Activated T-helper 1 cell treated with anti-CD3 and anti-CD28 coated beads, Interleukin-12 subunit alpha, Interleukin-12 subunit beta, Interleukin-2, Interleukin-4 antibody, amounts not matched to agents 30 ng/mL and 10 ng/mL and 1 ng/mL, durations not matched to agents 14 hours and 24 hours and 36 hours (primary cell): ENCODE data around the gene DIP2B. TPM values are rescaled to one million over a fixed set of nuclear protein-coding genes. Genes with fewer than 3 reads are reported as not detected.
A peak's percentile ranks its signal among the peaks of the same experiment; 100 is the strongest.

Experiments used
- DNase-seq: peaks from one replicate; pipeline ENCODE4 v3.0.0; 2021; ENCODE audit warnings: low spot score
- H3K27ac Mint-ChIP-seq: one replicate; pipeline ENCODE4 v1.8.0; 2021; ENCODE audit warnings: mild to moderate bottlenecking, mixed read lengths
- H3K27me3 Mint-ChIP-seq: one replicate; pipeline ENCODE4 v1.8.0; 2022; ENCODE audit warnings: mild to moderate bottlenecking, moderate library complexity, mixed read lengths; ENCODE audit not compliant: insufficient read depth
- H3K36me3 Mint-ChIP-seq: one replicate; pipeline ENCODE4 v1.8.0; 2021; ENCODE audit warnings: low read depth, mixed read lengths
- H3K4me1 Mint-ChIP-seq: one replicate; pipeline ENCODE4 v1.8.0; 2021; ENCODE audit warnings: low read depth, mixed read lengths
- H3K4me3 Mint-ChIP-seq: one replicate; pipeline ENCODE4 v1.8.0; 2021; ENCODE audit warnings: mild to moderate bottlenecking, moderate library complexity, mixed read lengths
- H3K9me3 Mint-ChIP-seq: one replicate; pipeline ENCODE4 v1.8.0; 2021; ENCODE audit warnings: mixed read lengths
- intact Hi-C: fragments of 100-400 bp; cut with micrococcal nuclease; formaldehyde crosslinking; loops from one replicate; pipeline ENCODE4 v1.15.1; 2024
- total RNA-seq: library from RNA; stranded (reverse); gene quantifications from 2 replicates; pipeline ENCODE4 v1.2.3, GENCODE V29; 2022

Gene DIP2B
- total RNA-seq, 1 donor from 2014 or later, result 27.6 TPM

- intact Hi-C loops, result no loop called here
Measured at GRCh38 chr12:50615145-50615906, 110.5 kb downstream of the DIP2B start.

GRCh38 chr12:50615907-50616296, 111.1 kb downstream of the DIP2B start:
- Mint-ChIP-seq H3K9me3 (no peaks in the 10 kb centered on the region), H3K4me3 (no peak overlapping the region), H3K36me3 (peaks cover 8% of the 10 kb centered on the region), H3K27ac (no peak overlapping the region), H3K4me1 (peaks cover 9% of the 10 kb centered on the region), H3K27me3 (no peaks in the 10 kb centered on the region)
- DNase-seq, result no peak
- intact Hi-C loops, result no loop called here

More at GRCh38 chr12:50615145-50615906, 110.5 kb downstream of the DIP2B start:
- no peak for DNase-seq
- Mint-ChIP-seq H3K27me3 (no peaks in the 10 kb centered on the region), H3K9me3 (no peaks in the 10 kb centered on the region), H3K4me3 (no peak overlapping the region), H3K4me1 (peaks cover 3% of the 10 kb centered on the region), H3K36me3 (peaks cover 8% of the 10 kb centered on the region), H3K27ac (no peak overlapping the region)

GRCh38 chr12:50617657-50618056, 112.9 kb downstream of the DIP2B start:
- no peak for DNase-seq
- Mint-ChIP-seq H3K4me1 (peaks cover 21% of the 10 kb centered on the region), H3K4me3 (no peak overlapping the region), H3K36me3 (peaks cover 2% of the 10 kb centered on the region), H3K27ac (no peak overlapping the region), H3K9me3 (no peaks in the 10 kb centered on the region), H3K27me3 (no peaks in the 10 kb centered on the region)
- intact Hi-C loops, result no loop called here

- intact Hi-C loops, result no loop called here
- Mint-ChIP-seq H3K36me3 (peaks cover 2% of the 10 kb centered on the region), H3K27me3 (no peaks in the 10 kb centered on the region), H3K27ac (no peak overlapping the region), H3K4me3 (no peak overlapping the region), H3K4me1 (peaks cover 21% of the 10 kb centered on the region), H3K9me3 (no peaks in the 10 kb centered on the region)
- no peak for DNase-seq
Measured at GRCh38 chr12:50618864-50619609, 114.3 kb downstream of the DIP2B start.

GRCh38 chr12:50619610-50619958, 114.8 kb downstream of the DIP2B start:
- Mint-ChIP-seq H3K36me3 (peaks cover 3% of the 10 kb centered on the region), H3K27ac (no peak overlapping the region), H3K9me3 (no peaks in the 10 kb centered on the region), H3K27me3 (no peaks in the 10 kb centered on the region), H3K4me1 (peaks cover 25% of the 10 kb centered on the region), H3K4me3 (no peak overlapping the region)
- DNase-seq, result no peak
- intact Hi-C loops, result no loop called here

GRCh38 chr12:50620109-50620977, 115.6 kb downstream of the DIP2B start:
- Mint-ChIP-seq H3K27me3 (no peaks in the 10 kb centered on the region), H3K36me3 (peaks cover 6% of the 10 kb centered on the region), H3K4me3 (no peak overlapping the region), H3K9me3 (no peaks in the 10 kb centered on the region), H3K27ac (no peak overlapping the region), H3K4me1 (peaks cover 32% of the 10 kb centered on the region)
- intact Hi-C loops, result loop anchor here (1.0 to 5.0 kb wide), 4 partner anchors 24 to 88 kb away; no protein-coding TSS in a partner anchor
- DNase-seq, result no peak

- peaks cover 8% of the 10 kb centered on the region for H3K36me3 Mint-ChIP-seq
- peaks cover 36% of the 10 kb centered on the region for H3K4me1 Mint-ChIP-seq
- intact Hi-C loops, result loop anchor here (1.0 to 5.0 kb wide), 4 partner anchors 24 to 89 kb away; no protein-coding TSS in a partner anchor
- no peaks in the 10 kb centered on the region for H3K27me3 Mint-ChIP-seq
- H3K9me3 Mint-ChIP-seq, result no peaks in the 10 kb centered on the region
- no peak overlapping the region for H3K4me3 Mint-ChIP-seq
- no peak overlapping the region for H3K27ac Mint-ChIP-seq
- DNase-seq, result no peak
Measured at GRCh38 chr12:50620978-50621360, 116.2 kb downstream of the DIP2B start.

- H3K4me3 Mint-ChIP-seq, result no peak overlapping the region
- H3K9me3 Mint-ChIP-seq, result no peaks in the 10 kb centered on the region
- H3K4me1 Mint-ChIP-seq, result peaks cover 36% of the 10 kb centered on the region
- no peak overlapping the region for H3K27ac Mint-ChIP-seq
- no peak for DNase-seq
- peaks cover 11% of the 10 kb centered on the region for H3K36me3 Mint-ChIP-seq
- intact Hi-C loops, result loop anchor here (2.0 to 5.0 kb wide), 2 partner anchors 25 to 89 kb away; no protein-coding TSS in a partner anchor
- H3K27me3 Mint-ChIP-seq, result no peaks in the 10 kb centered on the region
Measured at GRCh38 chr12:50621399-50622300, 116.9 kb downstream of the DIP2B start.

- Mint-ChIP-seq H3K27me3 (no peaks in the 10 kb centered on the region), H3K27ac (peak overlapping the region; percentile 56), H3K9me3 (no peaks in the 10 kb centered on the region), H3K4me3 (no peak overlapping the region), H3K4me1 (peaks cover 37% of the 10 kb centered on the region), H3K36me3 (peaks cover 25% of the 10 kb centered on the region)
- DNase-seq, result no peak
- intact Hi-C loops, result no loop called here
Measured at GRCh38 chr12:50625029-50625925, 120.5 kb downstream of the DIP2B start.

- Mint-ChIP-seq H3K36me3 (peaks cover 28% of the 10 kb centered on the region), H3K27ac (no peak overlapping the region), H3K9me3 (no peaks in the 10 kb centered on the region), H3K4me3 (no peak overlapping the region), H3K27me3 (no peaks in the 10 kb centered on the region), H3K4me1 (peaks cover 29% of the 10 kb centered on the region)
- intact Hi-C loops, result no loop called here
- no peak for DNase-seq
Measured at GRCh38 chr12:50626026-50626425, 121.2 kb downstream of the DIP2B start.

GRCh38 chr12:50627491-50627890, 122.7 kb downstream of the DIP2B start:
- no peaks in the 10 kb centered on the region for H3K27me3 Mint-ChIP-seq
- intact Hi-C loops, result no loop called here
- no peak overlapping the region for H3K4me3 Mint-ChIP-seq
- no peak overlapping the region for H3K27ac Mint-ChIP-seq
- H3K9me3 Mint-ChIP-seq, result no peaks in the 10 kb centered on the region
- H3K4me1 Mint-ChIP-seq, result peaks cover 19% of the 10 kb centered on the region
- peaks cover 31% of the 10 kb centered on the region for H3K36me3 Mint-ChIP-seq
- no peak for DNase-seq
